Measurements from ENCODE around the gene PRKAR2A.
"Not testable (repeated sequence)": the region's sequence is repeated elsewhere in the genome, so short reads cannot be mapped to it uniquely, and the experiment has no call there.

PRKAR2A gene

GRCh38 chr3:48837163-48837562, 10.5 kb downstream of the PRKAR2A start:
- DNase-seq (ENCODE audit: low spot score) = no peak
- no peak for FAIRE-seq

- DNase-seq (ENCODE audit: low spot score) (no peak), FAIRE-seq (no peak)
Measured at GRCh38 chr3:48835650-48836366, 11.9 kb downstream of the PRKAR2A start.

GRCh38 chr3:48832684-48833083, 15.0 kb downstream of the PRKAR2A start:
- no peak for FAIRE-seq
- DNase-seq (ENCODE audit: low spot score) = no peak

GRCh38 chr3:48830715-48831114, 17.0 kb downstream of the PRKAR2A start:
- DNase-seq (ENCODE audit: low spot score) = no peak
- FAIRE-seq = no peak

GRCh38 chr3:48829525-48829924, 18.1 kb downstream of the PRKAR2A start:
- not testable (repeated sequence) for FAIRE-seq; DNase-seq (ENCODE audit: low spot score)

- not testable (repeated sequence) for FAIRE-seq; DNase-seq (ENCODE audit: low spot score)
Measured at GRCh38 chr3:48827874-48828273, 19.8 kb downstream of the PRKAR2A start.

- FAIRE-seq (no peak), DNase-seq (ENCODE audit: low spot score) (no peak)
Measured at GRCh38 chr3:48826451-48826850, 21.2 kb downstream of the PRKAR2A start.

GRCh38 chr3:48820612-48821324, 26.9 kb downstream of the PRKAR2A start:
- DNase-seq (ENCODE audit: low spot score) (no peak), FAIRE-seq (no peak)

GRCh38 chr3:48819234-48820221, 28.1 kb downstream of the PRKAR2A start:
- FAIRE-seq = no peak
- no peak for DNase-seq (ENCODE audit: low spot score)

GRCh38 chr3:48811524-48811923, 36.1 kb downstream of the PRKAR2A start:
- no peak for DNase-seq (ENCODE audit: low spot score)
- no peak for FAIRE-seq

- FAIRE-seq (no peak), DNase-seq (ENCODE audit: low spot score) (no peak)
Measured at GRCh38 chr3:48804930-48805329, 42.7 kb downstream of the PRKAR2A start.

GRCh38 chr3:48800831-48801230, 46.8 kb downstream of the PRKAR2A start:
- not testable (repeated sequence) for DNase-seq (ENCODE audit: low spot score); FAIRE-seq

GRCh38 chr3:48798998-48799397, 48.7 kb downstream of the PRKAR2A start:
- no peak for FAIRE-seq
- no peak for DNase-seq (ENCODE audit: low spot score)

GRCh38 chr3:48797626-48798025, 50.0 kb downstream of the PRKAR2A start:
- no peak for DNase-seq (ENCODE audit: low spot score)
- no peak for FAIRE-seq

GRCh38 chr3:48795997-48796732, 51.5 kb downstream of the PRKAR2A start:
- no peak for FAIRE-seq
- no peak for DNase-seq (ENCODE audit: low spot score)

GRCh38 chr3:48793484-48793883, 54.2 kb downstream of the PRKAR2A start:
- not testable (repeated sequence) for DNase-seq (ENCODE audit: low spot score); FAIRE-seq

- FAIRE-seq (no peak), DNase-seq (ENCODE audit: low spot score) (no peak)
Measured at GRCh38 chr3:48789665-48790064, 58.0 kb downstream of the PRKAR2A start.

- DNase-seq (ENCODE audit: low spot score) (no peak), FAIRE-seq (no peak)
Measured at GRCh38 chr3:48788544-48789162, 59.0 kb downstream of the PRKAR2A start.

- no peak for FAIRE-seq
- no peak for DNase-seq (ENCODE audit: low spot score)
Measured at GRCh38 chr3:48784426-48785120, 63.1 kb downstream of the PRKAR2A start.

GRCh38 chr3:48783304-48783703, 64.4 kb downstream of the PRKAR2A start:
- FAIRE-seq (no peak), DNase-seq (ENCODE audit: low spot score) (no peak)

Measured in RCC 7860 (cell line).